SK-N-MC (cell line): ENCODE measurements around the gene NSUN2.

Source experiments
- EZH2 ChIP-seq: fragments of 200-600 bp; sonication (generic); IDR thresholded peaks from one replicate; pipeline ENCODE4 v1.6.1; 2017; ENCODE audit warnings: antibody characterized with exemption
- FOXP2 ChIP-seq: optimal IDR thresholded peaks from 2 replicates; pipeline ENCODE3; 2011; ENCODE audit warnings: mild to moderate bottlenecking, moderate library complexity; ENCODE audit not compliant: insufficient read depth; ENCODE audit errors: extremely low read length, control extremely low read depth
- POLR2AphosphoS5 ChIP-seq: IDR thresholded peaks from 2 replicates; pipeline ENCODE4 v1.6.1; 2012; ENCODE audit warnings: mild to moderate bottlenecking, low read depth, low read length, borderline replicate concordance

DNA sequence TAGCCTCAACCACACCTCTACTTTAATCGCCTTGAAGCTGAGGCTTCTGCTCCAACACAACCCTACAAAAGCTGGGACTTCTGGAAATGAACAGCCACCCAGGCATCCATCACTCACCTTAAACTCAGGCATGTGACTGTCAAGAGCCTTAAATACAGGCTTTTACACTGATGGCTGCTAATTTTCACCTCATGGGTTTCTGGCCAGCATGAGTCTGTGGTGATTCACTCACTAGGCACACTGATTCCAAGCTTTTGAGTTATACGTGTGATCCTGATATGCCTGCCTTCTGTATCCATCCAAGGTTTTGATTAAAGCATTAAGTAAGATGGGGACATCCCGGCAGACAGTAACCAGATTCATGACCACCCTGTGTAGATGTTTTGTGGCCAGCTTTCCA lies 8.9 kb downstream of the NSUN2 start:
- TF ChIP-seq POLR2AphosphoS5 (no peak), FOXP2 (no peak), EZH2 (no peak)
